Measurements from ENCODE around the gene U2AF1L4.
A peak's percentile ranks its signal among the peaks of the same experiment; 100 is the strongest.

Gene U2AF1L4

GRCh38 chr19:35757231-35757748 is 12.1 kb upstream of the U2AF1L4 start:
- peak; percentile 76 for DNase-seq (ENCODE audit: low spot score)

- DNase-seq (ENCODE audit: low spot score): no peak
Measured at GRCh38 chr19:35756377-35757230, 11.4 kb upstream of the U2AF1L4 start, which contains the start of gene HSPB6. Gene HSPB6 (minus strand): TSS chr19:35757029. CDS start chr19:35757008, 21 bp downstream.

GRCh38 chr19:35755550-35756376 is 10.5 kb upstream of the U2AF1L4 start:
- no peak for DNase-seq (ENCODE audit: low spot score)

GRCh38 chr19:35755131-35755549 is 9.9 kb upstream of the U2AF1L4 start:
- DNase-seq (ENCODE audit: low spot score): no peak

- DNase-seq (ENCODE audit: low spot score): no peak
Measured at GRCh38 chr19:35754370-35755130, 9.3 kb upstream of the U2AF1L4 start.

- no peak for DNase-seq (ENCODE audit: low spot score)
Measured at GRCh38 chr19:35753634-35754369, 8.6 kb upstream of the U2AF1L4 start.

GRCh38 chr19:35752746-35753350 is 7.6 kb upstream of the U2AF1L4 start:
- no peak for DNase-seq (ENCODE audit: low spot score)

GRCh38 chr19:35751839-35752745 is 6.9 kb upstream of the U2AF1L4 start:
- DNase-seq (ENCODE audit: low spot score): no peak

GRCh38 chr19:35750167-35750566 is 4.9 kb upstream of the U2AF1L4 start:
- DNase-seq (ENCODE audit: low spot score): no peak

- peak; percentile 99 for DNase-seq (ENCODE audit: low spot score)
Measured at GRCh38 chr19:35748106-35749020, 3.1 kb upstream of the U2AF1L4 start, which contains the start of gene LIN37. Gene LIN37 (plus strand): TSS chr19:35748576. CDS start chr19:35748725, 149 bp downstream.

- DNase-seq (ENCODE audit: low spot score): no peak
Measured at GRCh38 chr19:35746531-35746930, 1.3 kb upstream of the U2AF1L4 start.

- DNase-seq (ENCODE audit: low spot score): no peak
Measured at GRCh38 chr19:35746087-35746462, 857 bp upstream of the U2AF1L4 start.

GRCh38 chr19:35744430-35745327 is 539 bp downstream of the U2AF1L4 start:
- DNase-seq (ENCODE audit: low spot score): peak; percentile 95

- DNase-seq (ENCODE audit: low spot score): no peak
Measured at GRCh38 chr19:35743640-35744429, 1.4 kb downstream of the U2AF1L4 start.

- no peak for DNase-seq (ENCODE audit: low spot score)
Measured at GRCh38 chr19:35742121-35742724, 3.0 kb downstream of the U2AF1L4 start, which contains the start of gene IGFLR1. Gene IGFLR1 (minus strand): TSS chr19:35742452. CDS start chr19:35741180, 1,272 bp downstream.

- no peak for DNase-seq (ENCODE audit: low spot score)
Measured at GRCh38 chr19:35741203-35741515, 4.1 kb downstream of the U2AF1L4 start.
